Left lung (tissue), 10 donors: ENCODE measurements around the gene MAP3K5. TPM values are rescaled to one million over a fixed set of nuclear protein-coding genes. Genes with fewer than 3 reads are reported as not detected.
A peak's percentile ranks its signal among the peaks of the same experiment; 100 is the strongest.

Experiments used
- ATAC-seq: fragments of 200-7000 bp; cut with Tn5 transposase; one replicate; pipeline ENCODE4 v1.9.1; 2020; ENCODE audit warnings: moderate library complexity
- DNase-seq, 4 donors: peaks; one replicate each; pipeline ENCODE4 v3.0.0-alpha.2; 2013 to 2020
- H3K27ac ChIP-seq, 2 donors: fragments of 200-600 bp; sonication (generic) in 1 of 2; one replicate each; pipeline versions ENCODE4 v1.5.0 to v1.8.0; 2020 to 2021
- H3K27me3 ChIP-seq, 2 donors: fragments of 200-600 bp; sonication (generic) in 1 of 2; one replicate each; pipeline versions ENCODE4 v1.5.0 to v1.8.0; 2020 to 2021
- H3K36me3 ChIP-seq, 2 donors: fragments of 200-600 bp; sonication (generic) in 1 of 2; one replicate each; pipeline versions ENCODE4 v1.5.0 to v1.8.0; 2020 to 2021
- H3K4me1 ChIP-seq, 2 donors: fragments of 200-600 bp; one replicate each; pipeline ENCODE4 v1.8.0; 2021
- H3K4me3 ChIP-seq, 2 donors: fragments of 200-600 bp; sonication (generic) in 1 of 2; one replicate each; pipeline versions ENCODE4 v1.5.0 to v1.8.0; 2020 to 2021; ENCODE audit warnings: mild to moderate bottlenecking in 1 of 2
- H3K9me3 ChIP-seq, 2 donors: fragments of 200-600 bp; sonication (generic) in 1 of 2; one replicate each; pipeline versions ENCODE4 v1.5.0 to v1.8.0; 2020 to 2021
- CTCF ChIP-seq, 2 donors: fragments of 200-600 bp; sonication (generic) in 1 of 2; IDR thresholded peaks; one replicate each; pipeline versions ENCODE4 v1.5.0 to v1.8.0; 2021; ENCODE audit warnings: antibody characterized with exemption in 2 of 2
- intact Hi-C, 2 donors: fragments of 100-400 bp; cut with DNase I; formaldehyde crosslinking; loops; one replicate each; pipeline versions ENCODE4 v1.11.2 to v1.14.2; 2022
- polyA plus RNA-seq, 6 donors: library from polyadenylated mRNA; unstranded; fragments of 120-200 nt; gene quantifications; one replicate each; pipeline ENCODE4 v1.2.1, GENCODE V29; 2013; ENCODE audit not compliant: insufficient read length in 6 of 6
- total RNA-seq, 2 donors: library from RNA; stranded (reverse); fragmentation: NEBNext Ultra II Directional; extraction: Animal tissue kit (Norgen Biotek cat#: 25700); gene quantifications; one replicate each; pipeline ENCODE4 v1.2.1, GENCODE V29; 2021
- donor health status: DM: no; HTN: yes; CAD: no.
- donor health status: DM: no; HTN: no; CAD: no.

MAP3K5 gene
- total and polyA plus RNA-seq, 8 donors: 6.3 to 27.7 (median 7.2) TPM

DNA sequence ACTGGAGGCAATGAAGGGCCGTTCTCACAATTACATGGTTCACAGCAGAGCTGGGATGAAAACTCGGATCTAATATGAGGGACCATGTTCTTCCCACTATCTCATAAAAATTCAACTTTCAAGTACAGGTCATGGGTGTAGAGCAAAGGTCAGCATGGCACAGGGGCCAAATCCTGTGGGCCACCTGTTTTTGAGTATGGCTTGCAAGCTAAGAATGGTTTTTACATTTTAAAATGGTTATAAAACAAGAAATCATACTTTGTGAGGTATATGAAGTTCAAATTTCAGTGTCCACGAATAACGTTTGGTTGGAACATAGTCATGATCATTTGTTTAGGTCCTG lies 4.6 kb downstream of the MAP3K5 start:
- Histone ChIP-seq H3K36me3 (no peaks in the 10 kb centered on the region), H3K27me3 (no peaks in the 10 kb centered on the region), H3K4me1 (peaks cover 6 to 86% of the 10 kb centered on the region in 2 donors), H3K9me3 (no peaks in the 10 kb centered on the region), H3K4me3 (no peak overlapping the region), H3K27ac (peak overlapping the region; percentile 28 to 99)
- no peak for TF ChIP-seq CTCF (IDR thresholded peaks at IDR 0.05)
- no peak for DNase-seq
- intact Hi-C loops: no loop called here
- ATAC-seq: no peak

GRCh38 chr6:136786658-136787057 lies 5.6 kb downstream of the MAP3K5 start:
- no peak for DNase-seq
- H3K4me1 ChIP-seq: peaks cover 6 to 96% of the 10 kb centered on the region in 2 donors
- intact Hi-C loops: no loop called here
- no peaks in the 10 kb centered on the region for H3K27me3 ChIP-seq
- no peaks in the 10 kb centered on the region for H3K36me3 ChIP-seq
- H3K4me3 ChIP-seq: no peak overlapping the region
- H3K27ac ChIP-seq: peak overlapping the region in 1 of 2 donors; percentile 99
- H3K9me3 ChIP-seq: no peaks in the 10 kb centered on the region
- ATAC-seq: no peak
- no peak for TF ChIP-seq CTCF (IDR thresholded peaks at IDR 0.05)

DNA sequence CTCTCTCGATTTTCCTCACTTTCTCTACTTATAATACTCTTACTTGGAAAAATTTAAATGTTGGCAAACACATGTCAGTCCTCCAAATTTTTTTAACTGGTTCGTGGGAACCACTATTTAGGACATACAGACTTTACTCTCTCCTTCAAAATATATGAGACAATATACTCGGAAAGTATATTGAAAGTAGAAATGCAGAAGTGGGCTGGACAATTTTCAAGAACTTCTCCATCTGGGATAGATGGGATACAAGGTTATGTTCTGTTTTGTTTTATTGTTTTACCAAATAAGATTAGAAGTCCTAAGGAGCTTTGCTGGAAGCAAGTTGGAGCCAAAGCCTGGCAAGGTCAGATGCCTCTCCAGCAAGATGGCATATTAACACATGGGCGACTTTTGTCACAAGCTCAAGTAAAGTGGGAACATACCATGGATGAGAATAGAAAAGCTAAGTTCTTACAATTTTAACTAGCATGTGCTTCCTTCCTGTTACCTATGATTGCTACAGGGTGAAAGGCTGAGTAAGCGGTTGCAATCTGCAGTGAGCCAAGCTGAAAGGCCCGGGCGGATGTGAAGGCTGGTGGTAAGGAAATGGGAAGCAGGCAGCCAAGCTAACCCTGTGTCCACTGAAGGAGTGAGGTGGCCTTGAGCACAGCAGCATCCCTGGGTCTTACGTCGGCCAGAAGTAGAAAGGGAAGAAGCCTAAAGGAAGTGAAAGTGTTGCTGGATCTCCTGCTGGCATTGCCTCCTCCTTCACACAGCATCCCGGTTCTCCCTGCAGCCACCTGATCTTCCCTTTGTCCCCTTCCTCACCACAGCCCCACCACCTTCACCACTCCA lies 7.1 kb downstream of the MAP3K5 start:
- no peak for TF ChIP-seq CTCF (IDR thresholded peaks at IDR 0.05)
- H3K4me3 ChIP-seq: peak overlapping the region in 1 of 2 donors; percentile 44
- intact Hi-C loops: no loop called here
- DNase-seq (peak in 2 of 4 donors; percentile 83 to 87), ATAC-seq (peak; percentile 60)
- H3K36me3 ChIP-seq: no peaks in the 10 kb centered on the region
- no peaks in the 10 kb centered on the region for H3K9me3 ChIP-seq
- H3K27ac ChIP-seq: peak overlapping the region; percentile 40 to 99
- peaks cover 6 to 99% of the 10 kb centered on the region in 2 donors for H3K4me1 ChIP-seq
- no peaks in the 10 kb centered on the region for H3K27me3 ChIP-seq

DNA sequence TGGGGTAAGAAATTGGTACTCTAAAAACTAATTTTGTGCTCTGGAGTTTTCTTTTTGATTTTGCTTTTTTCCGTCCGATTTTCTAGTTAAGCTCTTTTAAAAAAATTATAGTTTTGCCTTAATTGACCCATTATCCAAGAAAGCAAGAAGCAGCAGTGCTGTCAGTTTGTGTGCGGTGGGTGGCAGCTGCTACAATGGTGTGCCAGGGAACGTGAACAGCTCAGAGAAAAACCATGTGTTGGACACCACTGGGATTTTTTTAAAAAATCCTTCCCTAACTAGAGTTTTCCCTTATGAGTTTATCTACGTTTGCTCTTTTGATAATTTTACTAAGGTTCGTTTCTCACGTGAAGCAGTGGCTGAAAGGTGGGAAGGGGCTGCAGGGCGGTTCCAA lies 8.0 kb downstream of the MAP3K5 start:
- Histone ChIP-seq H3K27ac (peak overlapping the region; percentile 40 to 99), H3K4me3 (peak overlapping the region; percentile 3 to 44), H3K27me3 (no peaks in the 10 kb centered on the region), H3K4me1 (peaks cover 3 to 99% of the 10 kb centered on the region in 2 donors), H3K36me3 (no peaks in the 10 kb centered on the region), H3K9me3 (no peaks in the 10 kb centered on the region)
- TF ChIP-seq CTCF (IDR thresholded peaks at IDR 0.05): no peak
- DNase-seq (no peak), ATAC-seq (no peak)
- intact Hi-C loops: no loop called here

- peak overlapping the region in 1 of 2 donors; percentile 44 for H3K4me3 ChIP-seq
Observed at GRCh38 chr6:136783495-136784270, 8.6 kb downstream of the MAP3K5 start.

More at GRCh38 chr6:136783495-136784270, 8.6 kb downstream of the MAP3K5 start:
- H3K36me3 ChIP-seq: no peaks in the 10 kb centered on the region
- no peak for TF ChIP-seq CTCF (IDR thresholded peaks at IDR 0.05)
- H3K9me3 ChIP-seq: no peaks in the 10 kb centered on the region
- ATAC-seq (peak; percentile 62), DNase-seq (peak in 2 of 4 donors; percentile 68 to 80)
- peak overlapping the region; percentile 40 to 99 for H3K27ac ChIP-seq
- intact Hi-C loops: no loop called here
- H3K4me1 ChIP-seq: peaks cover 0 to 97% of the 10 kb centered on the region in 2 donors
- no peaks in the 10 kb centered on the region for H3K27me3 ChIP-seq
